IMR-90 (cell line): ENCODE data around the gene MTCL3.

ENCODE experiments used
- ATAC-seq: fragments of 200-7000 bp; cut with Tn5 transposase; 2 replicates; pipeline ENCODE4 v1.9.1; 2020; ENCODE audit warnings: low read depth, mild to moderate bottlenecking, moderate library complexity
- BruUV-seq: library from RNA; stranded (reverse); fragments of 400-500 nt; replicated peaks from 2 replicates; lab custom pipeline; 2021; lab: Mats Ljungman, UMichigan
- CTCF ChIA-PET: fragments of 300-600 bp; formaldehyde crosslinking; extraction: SDS; loops from one replicate; lab custom pipeline; 2021; ENCODE audit warnings: antibody characterized with exemption; lab: Yijun Ruan, JAX
- POLR2A ChIA-PET: fragments of 300-600 bp; sonication (Branson Sonifier 250); formaldehyde crosslinking; loops from one replicate; lab custom pipeline; 2022; ENCODE audit warnings: antibody characterized with exemption; ENCODE audit not compliant: unreplicated experiment; lab: Charles Lee
- DNase-seq: peaks from one replicate; pipeline ENCODE4 v3.0.0; 2013
- H2AFZ ChIP-seq: replicated peaks from 2 replicates; pipeline ENCODE3; 2013; ENCODE audit warnings: low read length, mild to moderate bottlenecking; ENCODE audit not compliant: poor library complexity
- H2AK5ac ChIP-seq: 2 replicates; pipeline ENCODE4 v1.6.1; 2013; ENCODE audit warnings: low read depth, low read length, inconsistent platforms
- H2AK9ac ChIP-seq: replicated peaks from 2 replicates; pipeline ENCODE3; 2013; ENCODE audit warnings: mild to moderate bottlenecking, low read depth, low read length, moderate library complexity; ENCODE audit not compliant: poor library complexity
- H2BK120ac ChIP-seq: 2 replicates; pipeline ENCODE4 v1.6.1; 2013; ENCODE audit warnings: low read depth, low read length, inconsistent platforms
- H2BK15ac ChIP-seq: 3 replicates; pipeline ENCODE4 v1.6.1; 2013; ENCODE audit warnings: low read depth, low read length, inconsistent platforms
- H2BK20ac ChIP-seq: 2 replicates; pipeline ENCODE4 v1.6.1; 2013; ENCODE audit warnings: low read depth, mild to moderate bottlenecking, inconsistent platforms, low read length, moderate library complexity
- H2BK5ac ChIP-seq: 2 replicates; pipeline ENCODE4 v1.6.1; 2013; ENCODE audit warnings: mild to moderate bottlenecking, low read depth, low read length, inconsistent platforms; ENCODE audit not compliant: poor library complexity, severe bottlenecking
- H3K14ac ChIP-seq: replicated peaks from 2 replicates; pipeline ENCODE4 v1.6.1; 2013; ENCODE audit warnings: low read depth, low read length, inconsistent platforms
- H3K18ac ChIP-seq: 2 replicates; pipeline ENCODE4 v1.6.1; 2013; ENCODE audit warnings: low read depth, low read length, control low read depth
- H3K23ac ChIP-seq: 2 replicates; pipeline ENCODE4 v1.6.1; 2013; ENCODE audit warnings: low read depth, low read length, inconsistent platforms
- H3K27ac ChIP-seq: 2 replicates; pipeline ENCODE4 v1.5.1; 2013; ENCODE audit warnings: mild to moderate bottlenecking, control low read depth, low read length; ENCODE audit not compliant: insufficient read depth
- H3K27me3 ChIP-seq: 2 replicates; pipeline ENCODE4 v1.6.1; 2013; ENCODE audit warnings: low read length; ENCODE audit not compliant: control insufficient read depth, insufficient read depth
- H3K36me3 ChIP-seq: 2 replicates; pipeline ENCODE4 v1.6.1; 2013; ENCODE audit warnings: low read length, mixed read lengths; ENCODE audit not compliant: control insufficient read depth, insufficient read depth
- H3K4ac ChIP-seq: 2 replicates; pipeline ENCODE4 v1.6.1; 2013; ENCODE audit warnings: low read depth, low read length, inconsistent platforms
- H3K4me1 ChIP-seq: 2 replicates; pipeline ENCODE4 v1.6.1; 2013; ENCODE audit warnings: low read length, mixed read lengths; ENCODE audit not compliant: control insufficient read depth, insufficient read depth
- H3K4me2 ChIP-seq: 2 replicates; pipeline ENCODE4 v1.6.1; 2013; ENCODE audit warnings: low read depth, mild to moderate bottlenecking, control low read depth, low read length, moderate library complexity
- H3K4me3 ChIP-seq: 2 replicates; pipeline ENCODE4 v1.5.1; 2013; ENCODE audit warnings: low read depth, mild to moderate bottlenecking, control low read depth, low read length, moderate library complexity; ENCODE audit not compliant: insufficient read depth
- H3K56ac ChIP-seq: 2 replicates; pipeline ENCODE4 v1.6.1; 2013; ENCODE audit warnings: low read length, inconsistent platforms; ENCODE audit not compliant: insufficient read depth; ENCODE audit errors: extremely low read depth
- H3K79me1 ChIP-seq, 2 experiments: 2 replicates each; pipeline ENCODE4 v1.6.1; 2013; ENCODE audit warnings: low read length in 2 of 2, inconsistent platforms in 1 of 2, low read depth in 1 of 2
- H3K9ac ChIP-seq: 2 replicates; pipeline ENCODE4 v1.6.1; 2013; ENCODE audit warnings: low read depth, low read length, control low read depth
- H3K9me1 ChIP-seq: 2 replicates; pipeline ENCODE4 v1.6.1; 2013; ENCODE audit warnings: low read length, inconsistent platforms; ENCODE audit not compliant: insufficient read depth
- H3K9me3 ChIP-seq: 2 replicates; pipeline ENCODE4 v1.6.1; 2013; ENCODE audit warnings: low read length; ENCODE audit not compliant: control insufficient read depth, insufficient read depth
- H4K20me1 ChIP-seq: 2 replicates; pipeline ENCODE4 v1.6.1; 2013; ENCODE audit warnings: low read length, inconsistent platforms; ENCODE audit not compliant: insufficient read depth
- H4K5ac ChIP-seq: 2 replicates; pipeline ENCODE4 v1.6.1; 2013; ENCODE audit warnings: mild to moderate bottlenecking, low read depth, low read length, control low read depth
- H4K8ac ChIP-seq, 2 experiments: 2 replicates each; pipeline ENCODE4 v1.6.1; 2013; ENCODE audit warnings: low read depth in 2 of 2, low read length in 2 of 2, control low read depth in 1 of 2, inconsistent platforms in 1 of 2
- H4K91ac ChIP-seq: 2 replicates; pipeline ENCODE4 v1.6.1; 2013; ENCODE audit warnings: low read depth, low read length, inconsistent platforms; ENCODE audit not compliant: insufficient read depth
- BHLHE40 ChIP-seq: fragments of 150-350 bp; IDR thresholded peaks from 2 replicates; pipeline ENCODE4 v1.6.1; 2016; ENCODE audit warnings: mild to moderate bottlenecking, low read depth, low read length
- CEBPB ChIP-seq: IDR thresholded peaks from 2 replicates; pipeline ENCODE4 v1.6.1; 2012; ENCODE audit warnings: low read depth, low read length, improper control_type of control experiment
- CHD1 ChIP-seq: IDR thresholded peaks from 2 replicates; pipeline ENCODE4 v1.6.1; 2012; ENCODE audit warnings: low read depth, low read length, improper control_type of control experiment
- CTCF ChIP-seq: conservative IDR thresholded peaks from 2 replicates; pipeline ENCODE4 v1.5.1; 2012; ENCODE audit warnings: mild to moderate bottlenecking, low read depth, low read length, improper control_type of control experiment
- ELK1 ChIP-seq: fragments of 150-350 bp; IDR thresholded peaks from 2 replicates; pipeline ENCODE4 v1.6.1; 2016; ENCODE audit warnings: low read depth, mild to moderate bottlenecking, low read length, moderate library complexity, borderline replicate concordance
- FOS ChIP-seq: fragments of 150-350 bp; IDR thresholded peaks from 2 replicates; pipeline ENCODE4 v1.6.1; 2016; ENCODE audit warnings: low read depth, low read length
- MAFK ChIP-seq: IDR thresholded peaks from 2 replicates; pipeline ENCODE4 v1.6.1; 2012; ENCODE audit warnings: low read depth, low read length, improper control_type of control experiment
- MAZ ChIP-seq: IDR thresholded peaks from 2 replicates; pipeline ENCODE4 v1.6.1; 2012; ENCODE audit warnings: low read depth, mild to moderate bottlenecking, low read length, improper control_type of control experiment, moderate library complexity, borderline replicate concordance
- MXI1 ChIP-seq: IDR thresholded peaks from 2 replicates; pipeline ENCODE4 v1.6.1; 2012; ENCODE audit warnings: low read depth, mild to moderate bottlenecking, low read length, moderate library complexity, borderline replicate concordance
- NFE2L2 ChIP-seq: fragments of 150-350 bp; IDR thresholded peaks from 2 replicates; pipeline ENCODE4 v1.6.1; 2016; ENCODE audit warnings: low read depth, mild to moderate bottlenecking, low read length
- POLR2A ChIP-seq: IDR thresholded peaks from 2 replicates; pipeline ENCODE4 v1.6.1; 2012; ENCODE audit warnings: mild to moderate bottlenecking, low read depth, low read length
- RAD21 ChIP-seq: IDR thresholded peaks from 2 replicates; pipeline ENCODE4 v1.6.1; 2012; ENCODE audit warnings: low read length, improper control_type of control experiment
- RCOR1 ChIP-seq: IDR thresholded peaks from 2 replicates; pipeline ENCODE4 v1.6.1; 2012; ENCODE audit warnings: mild to moderate bottlenecking, low read length, improper control_type of control experiment; ENCODE audit not compliant: insufficient replicate concordance
- RFX5 ChIP-seq: IDR thresholded peaks from 2 replicates; pipeline ENCODE4 v1.8.0; 2012; ENCODE audit warnings: low read depth, mild to moderate bottlenecking, low read length, moderate library complexity
- WGBS, 2 experiments: methylation state at CpG; one replicate each; pipeline versions ENCODE4 v1.1.5 to v1.1.7; 2013; ENCODE audit warnings: missing lambda C conversion rate in 2 of 2; ENCODE audit not compliant: insufficient read length in 1 of 2; ENCODE audit errors: extremely low coverage in 2 of 2; 5-methylcytosine and 5-hydroxymethylcytosine counted together
- dilution Hi-C: fragments of 300-500 bp; cut with HindIII; formaldehyde crosslinking; loops from one replicate; pipeline ENCODE4 v1.14.3; 2018; ENCODE audit warnings: low sequenced_read_pairs; ENCODE audit not compliant: unreplicated experiment
- in situ Hi-C: fragments of 300-500 bp; cut with MboI; formaldehyde crosslinking; loops from 3 replicates; pipeline ENCODE4 v1.14.3; 2019; ENCODE audit warnings: low sequenced_read_pairs, inconsistent platforms, mixed read lengths
- intact Hi-C: fragments of 100-400 bp; cut with micrococcal nuclease; formaldehyde crosslinking; loops from 2 replicates; pipeline ENCODE4 v1.10.0; 2022

MTCL3 gene

GRCh38 chr6:127514179-127514772 lies 4.9 kb downstream of the MTCL3 start:
- no peaks in the 10 kb centered on the region for H3K36me3 ChIP-seq

More at GRCh38 chr6:127514179-127514772, 4.9 kb downstream of the MTCL3 start:
- intact Hi-C loops (no loop called here), in situ Hi-C loops (no loop called here), dilution Hi-C loops (no loop called here)
- Histone ChIP-seq H3K4me3 (peak overlapping the region; percentile 74; the same call in 1 of the 2 replicates), H4K91ac (no peak overlapping the region), H2AK9ac (peak overlapping the region; percentile 35), H3K4ac (no peak overlapping the region), H3K14ac (no peak overlapping the region), H2BK5ac (no peak overlapping the region), H4K5ac (no peak overlapping the region), H3K4me1 (peaks cover 5% of the 10 kb centered on the region; the same call in 1 of the 2 replicates), H2AK5ac (no peak overlapping the region), H2BK120ac (no peak overlapping the region), H4K20me1 (no peaks in the 10 kb centered on the region), H3K9me1 (peaks cover 4% of the 10 kb centered on the region; the same call in 1 of the 2 replicates), H3K18ac (no peak overlapping the region), H3K9me3 (no peaks in the 10 kb centered on the region), H3K9ac (no peak overlapping the region), H3K23ac (no peak overlapping the region), H4K8ac (no peak overlapping the region), H2AFZ (peak overlapping the region; percentile 86), H2BK20ac (no peak overlapping the region), H3K27me3 (0 out of 2 replicates have a peak, but pooled peaks cover 3% of the 10 kb centered on the region), H3K27ac (no peak overlapping the region), H2BK15ac (no peak overlapping the region), H3K4me2 (peak overlapping the region; percentile 97; the same call in 1 of the 2 replicates), H3K56ac (no peak overlapping the region), H3K79me1 (0 out of 4 replicates have a peak, but pooled peaks cover 0 to 8% of the 10 kb centered on the region in 2 experiments)
- no TSS peak for BruUV-seq
- WGBS, 2 experiments = 35% methylated on average over 6 of the region's 8 CpGs; no CpG with 5 or more reads in 1 of the 2 experiments
- TF ChIP-seq FOS = no peak
- TF ChIP-seq CTCF = no peak
- no peak for TF ChIP-seq RCOR1
- TF ChIP-seq CHD1 = no peak
- no peak for TF ChIP-seq MXI1
- no peak for TF ChIP-seq RAD21
- TF ChIP-seq NFE2L2 = no peak
- TF ChIP-seq MAZ = no peak
- no peak for TF ChIP-seq POLR2A
- TF ChIP-seq BHLHE40 = no peak
- TF ChIP-seq MAFK = no peak
- no peak for TF ChIP-seq CEBPB
- TF ChIP-seq RFX5 = no peak
- TF ChIP-seq ELK1 = no peak
- ATAC-seq (no peak), DNase-seq (no peak)
- ChIA-PET POLR2A (no interaction called here), CTCF (interaction anchor here (3.2 kb wide), 1 partner anchor 21 kb away, joined by 15 read pairs; no protein-coding TSS in a partner anchor)
